Measurements from ENCODE around the gene CASR.

GRCh38 chr3:122273498-122273897, 90.0 kb downstream of the CASR start:
- TF ChIP-seq CTCF (conservative IDR thresholded peaks at IDR 0.05; ENCODE audit: low read length) (no peak), EZH2phosphoT487 (IDR thresholded peaks at IDR 0.05; ENCODE audit: borderline replicate concordance, low read depth, low read length) (no peak)
